HepG2 (cell line): ENCODE results near the gene CPPED1. TPM values are rescaled to one million over a fixed set of nuclear protein-coding genes. Genes with fewer than 3 reads are reported as not detected.

Source experiments
- CEBPZ ChIP-seq: IDR thresholded peaks from 2 replicates; pipeline ENCODE4 v1.6.1; 2012; ENCODE audit warnings: low read length, improper control_type of control experiment
- CTCF ChIP-seq: sonication (generic); formaldehyde crosslinking; IDR thresholded peaks from 2 replicates; pipeline ENCODE4 v1.5.0; 2020; ENCODE audit warnings: mild to moderate bottlenecking, missing genetic modification reagents, moderate library complexity
- JUND ChIP-seq: sonication (generic); formaldehyde crosslinking; IDR thresholded peaks from 2 replicates; pipeline ENCODE4 v1.8.0; 2022; ENCODE audit warnings: mild to moderate bottlenecking, missing genetic modification reagents
- NFE2L1 ChIP-seq: sonication (generic); formaldehyde crosslinking; IDR thresholded peaks from 2 replicates; pipeline ENCODE4 v1.4.0; 2020; ENCODE audit warnings: missing genetic modification reagents, mild to moderate bottlenecking, borderline replicate concordance
- PAXIP1 ChIP-seq: sonication (generic); formaldehyde crosslinking; conservative IDR thresholded peaks from 2 replicates; pipeline ENCODE4 v1.4.0; 2020; ENCODE audit warnings: mild to moderate bottlenecking, missing genetic modification reagents, moderate library complexity
- PCBP2 ChIP-seq: fragments of 200-400 bp; formaldehyde crosslinking; optimal IDR thresholded peaks from 2 replicates; pipeline ENCODE3; 2018; ENCODE audit warnings: low read length, low read depth; ENCODE audit not compliant: poor library complexity, severe bottlenecking
- PRDM4 ChIP-seq: sonication (generic); formaldehyde crosslinking; IDR thresholded peaks from 2 replicates; pipeline ENCODE4 v1.9.0; 2021; ENCODE audit warnings: missing genetic modification reagents, borderline replicate concordance
- RBAK ChIP-seq: sonication (generic); formaldehyde crosslinking; IDR thresholded peaks from 2 replicates; pipeline ENCODE4 v1.5.1; 2020; ENCODE audit warnings: mild to moderate bottlenecking, missing genetic modification reagents
- TFE3 ChIP-seq: IDR thresholded peaks from 2 replicates; pipeline ENCODE4 v1.6.1; 2016
- ZBTB20 ChIP-seq: sonication (generic); formaldehyde crosslinking; IDR thresholded peaks from 2 replicates; pipeline ENCODE4 v1.8.1; 2023; ENCODE audit warnings: missing genetic modification reagents, low read depth, mild to moderate bottlenecking, borderline replicate concordance
- ZNF235 ChIP-seq: sonication (generic); formaldehyde crosslinking; IDR thresholded peaks from 2 replicates; pipeline ENCODE4 v1.8.1; 2023; ENCODE audit warnings: mild to moderate bottlenecking, missing genetic modification reagents, borderline replicate concordance
- ZNF660 ChIP-seq: sonication (generic); formaldehyde crosslinking; IDR thresholded peaks from 2 replicates; pipeline ENCODE4 v1.5.1; 2020; ENCODE audit warnings: mild to moderate bottlenecking, low read depth, missing genetic modification reagents, borderline replicate concordance
- ZUFSP ChIP-seq: sonication (generic); formaldehyde crosslinking; IDR thresholded peaks from 2 replicates; pipeline ENCODE4 v1.9.0; 2021; ENCODE audit warnings: missing genetic modification reagents, mild to moderate bottlenecking, borderline replicate concordance
- polyA plus RNA-seq, 8 experiments: library from polyadenylated mRNA; depleted of rRNA in 3 of 8; stranded (reverse) in 7 of 8; unstranded in 1 of 8; fragments of >200 nt; fragmentation: Illumina TruSeq in 4 of 8; extraction: Trizol in 4 of 8; gene quantifications; 2 replicates each; pipeline versions ENCODE4 v1.2.1 to v1.2.3, GENCODE V29; 2011 to 2016; ENCODE audit warnings: low read depth in 4 of 8, missing spikeins in 1 of 8, mixed read lengths in 1 of 8; ENCODE audit not compliant: insufficient read depth in 1 of 8
- total RNA-seq, 5 experiments: library from RNA; depleted of rRNA; stranded (reverse); fragments of >200 nt; fragmentation: Illumina TruSeq; extraction: Trizol; gene quantifications; 2 replicates each; pipeline ENCODE4 v1.2.3, GENCODE V29; 2016; ENCODE audit warnings: low read depth in 1 of 5

Gene CPPED1
- total and polyA plus RNA-seq, 2 of the 13 experiments (the other 11 are each of a cell fraction or from before 2014, with no cell fraction given): 66.6 to 71.3 TPM

- TF ChIP-seq TFE3 (CRISPR knock-in tag): no peak
- no peak for TF ChIP-seq PRDM4 (CRISPR knock-in tag)
- no peak for TF ChIP-seq RBAK (CRISPR knock-in tag)
- no peak for TF ChIP-seq PAXIP1 (CRISPR knock-in tag)
- TF ChIP-seq ZUFSP (CRISPR knock-in tag): no peak
- TF ChIP-seq CTCF: no peak
- no peak for TF ChIP-seq ZNF235 (CRISPR knock-in tag)
- no peak for TF ChIP-seq ZNF660 (CRISPR knock-in tag)
- no peak for TF ChIP-seq PCBP2
- TF ChIP-seq CEBPZ: no peak
- no peak for TF ChIP-seq ZBTB20 (CRISPR knock-in tag)
- no peak for TF ChIP-seq JUND (CRISPR knock-in tag)
- TF ChIP-seq NFE2L1 (CRISPR knock-in tag): no peak
Measured at GRCh38 chr16:12653820-12654392, 149.8 kb downstream of the CPPED1 start (continued).
